HepG2 (cell line): ENCODE results near the gene FAM83F.

Experiments
- CTCF ChIP-seq: sonication (generic); formaldehyde crosslinking; IDR thresholded peaks from 2 replicates; pipeline ENCODE4 v1.5.0; 2020; ENCODE audit warnings: mild to moderate bottlenecking, missing genetic modification reagents, moderate library complexity
- POLR2A ChIP-seq, 2 experiments: IDR thresholded peaks; 2 replicates each; pipeline ENCODE4 v1.6.1; 2011; ENCODE audit warnings: low read depth in 2 of 2, low read length in 2 of 2, mild to moderate bottlenecking in 1 of 2, moderate library complexity in 1 of 2; ENCODE audit not compliant: insufficient read depth in 1 of 2
- POLR2AphosphoS5 ChIP-seq: IDR thresholded peaks from 2 replicates; pipeline ENCODE4 v1.6.1; 2012; ENCODE audit warnings: low read depth, low read length
- REST ChIP-seq, 2 experiments: IDR thresholded peaks; 2 replicates each; pipeline ENCODE4 v1.6.1; 2011 to 2012; ENCODE audit warnings: low read length in 2 of 2, borderline replicate concordance in 1 of 2, low read depth in 1 of 2, mild to moderate bottlenecking in 1 of 2, moderate library complexity in 1 of 2
- SRY ChIP-seq: sonication (generic); formaldehyde crosslinking; IDR thresholded peaks from 2 replicates; pipeline ENCODE4 v1.8.0; 2022; ENCODE audit warnings: mild to moderate bottlenecking, missing genetic modification reagents
- TCF12 ChIP-seq, 2 experiments: fragments of 450-650 bp in 1 of 2; sonication (generic) in 1 of 2; formaldehyde crosslinking in 1 of 2; IDR thresholded peaks; 2 replicates each; pipeline versions ENCODE4 v1.6.1 to v1.8.0; 2017 to 2022; ENCODE audit warnings: antibody characterized with exemption in 1 of 2, mild to moderate bottlenecking in 1 of 2, missing genetic modification reagents in 1 of 2, moderate library complexity in 1 of 2
- ZNF30 ChIP-seq: sonication (generic); formaldehyde crosslinking; IDR thresholded peaks from 2 replicates; pipeline ENCODE4 v1.5.0; 2020; ENCODE audit warnings: mild to moderate bottlenecking, missing genetic modification reagents

- TF ChIP-seq CTCF, result no peak
- no peak for TF ChIP-seq ZNF30 (CRISPR knock-in tag)
- no peak for TF ChIP-seq REST (IDR thresholded peaks at IDR 0.05; ENCODE audit: borderline replicate concordance in 1 of 2, low read depth in 1 of 2, low read length in 2 of 2)
- no peak for TF ChIP-seq POLR2AphosphoS5
- no peak for TF ChIP-seq TCF12 (IDR thresholded peaks at IDR 0.05)
- no peak for TF ChIP-seq TCF12 (CRISPR knock-in tag; IDR thresholded peaks at IDR 0.05)
- no peak for TF ChIP-seq SRY (CRISPR knock-in tag)
- no peak for TF ChIP-seq POLR2A (IDR thresholded peaks at IDR 0.05; ENCODE audit: insufficient read depth in 1 of 2, low read depth in 2 of 2, low read length in 2 of 2)
Observed at GRCh38 chr22:40050258-40050657, 55.5 kb downstream of the FAM83F start.
